Heart left ventricle (tissue), 16 donors: ENCODE results near the gene TAS2R16. TPM values are rescaled to one million over a fixed set of nuclear protein-coding genes. Genes with fewer than 3 reads are reported as not detected.

Experiments
- ATAC-seq, 4 donors: fragments of 200-7000 bp; cut with Tn5 transposase; one replicate each; pipeline ENCODE4 v1.9.1; 2020 to 2022; ENCODE audit warnings: moderate library complexity in 4 of 4, mild to moderate bottlenecking in 3 of 4, moderate number of reproducible peaks in 1 of 4
- DNase-seq, 5 donors: peaks; one replicate each; pipeline ENCODE4 v3.0.0-alpha.2; 2020
- H3K27ac ChIP-seq, 12 donors: fragments of 200-600 bp; sonication (generic) in 4 of 12; one replicate each; pipeline versions ENCODE4 v1.5.0 to v1.8.0; 2016 to 2022; ENCODE audit warnings: mild to moderate bottlenecking in 2 of 12
- H3K27me3 ChIP-seq, 9 donors: fragments of 200-600 bp; sonication (generic) in 2 of 9; one replicate each; pipeline versions ENCODE4 v1.5.1 to v1.8.0; 2016 to 2022; ENCODE audit warnings: mild to moderate bottlenecking in 3 of 9
- H3K36me3 ChIP-seq, 9 donors: fragments of 200-600 bp; sonication (generic) in 2 of 9; one replicate each; pipeline versions ENCODE4 v1.5.0 to v1.8.0; 2018 to 2022; ENCODE audit warnings: mild to moderate bottlenecking in 2 of 9
- H3K4me1 ChIP-seq, 12 donors: fragments of 200-600 bp; sonication (generic) in 4 of 12; one replicate each; pipeline versions ENCODE4 v1.5.0 to v1.8.0; 2016 to 2022; ENCODE audit warnings: mild to moderate bottlenecking in 3 of 12
- H3K4me3 ChIP-seq, 12 donors: fragments of 200-600 bp; sonication (generic) in 4 of 12; one replicate each; pipeline versions ENCODE4 v1.5.0 to v1.8.0; 2017 to 2022; ENCODE audit warnings: mild to moderate bottlenecking in 9 of 12, moderate library complexity in 4 of 12
- H3K9me3 ChIP-seq, 12 donors: fragments of 200-600 bp; sonication (generic) in 4 of 12; one replicate each; pipeline versions ENCODE4 v1.5.0 to v1.8.0; 2016 to 2022; ENCODE audit warnings: mild to moderate bottlenecking in 1 of 12
- CTCF ChIP-seq, 12 donors: fragments of 200-600 bp; sonication (generic) in 4 of 12; IDR thresholded peaks; one replicate each; pipeline versions ENCODE4 v1.5.0 to v1.8.0; 2018 to 2022; ENCODE audit warnings: antibody characterized with exemption in 12 of 12, mild to moderate bottlenecking in 5 of 12
- POLR2A ChIP-seq, 2 donors: fragments of 450-650 bp; IDR thresholded peaks; one replicate each; pipeline ENCODE4 v1.6.1; 2017; ENCODE audit warnings: antibody characterized with exemption in 2 of 2, mild to moderate bottlenecking in 2 of 2, moderate library complexity in 2 of 2
- WGBS, 4 donors: extraction: QIAGEN DNeasy Blood & Tissue Kit in 2 of 4; methylation state at CpG; one replicate each; pipeline versions ENCODE4 v1.1.5 to v1.1.7; 2013 to 2018; 5-methylcytosine and 5-hydroxymethylcytosine counted together
- intact Hi-C, 10 donors: fragments of 100-400 bp; cut with DNase I; formaldehyde crosslinking; loops; one replicate each; pipeline versions ENCODE4 v1.11.1 to v1.14.2; 2022
- polyA plus RNA-seq, 2 donors: library from polyadenylated mRNA; stranded (reverse); fragments of 200-250 nt; gene quantifications; one replicate each; pipeline ENCODE4 v1.2.3, GENCODE V29; 2013
- total RNA-seq, 9 donors: library from RNA; depleted of rRNA in 2 of 9; stranded (reverse); fragments of >200 nt in 2 of 9; fragmentation: NEBNext Ultra II Directional in 3 of 9; extraction: Animal tissue kit (Norgen Biotek cat#: 25700) in 3 of 9; gene quantifications; one replicate each; pipeline versions ENCODE4 v1.1.0 to v1.2.4, GENCODE V29; 2016 to 2023
- donor health status: ischemic (EF 13 %, LVEDD 7.1; RV severe dilation, severe dysfunction).
- donor health status: healthy with polysubstance abuse.
- donor health status: DM: no; HTN: yes; CAD: no.
- donor health status: DM: no; HTN: no; CAD: no.
- donor health status: ischemic (EF 25% LVEDD 6.9; RV normal size, moderate dysfunction).
- donor health status: ischemic (EF 25% LVEDD 5.7; RV mildly dilated, moderate dysfunction).
- donor health status: healthy.
- donor health status: DM: yes; HTN: yes; CAD: no.
- donor health status: ischemic (EF 35%, LVEDD 5.7; RV mildly dilated, moderate dysfunction).
- donor health status: nonischemic (EF 11% LVEDD 7.7; RV severe dilation, severe dysfunction).
- donor health status: DM: yes; HTN: yes; CAD: no.
- donor health status: PGD.
- donor health status: ischemic (EF 29% LVEDD 5.4; RV normal size, mild dysfunction).
- donor health status: nonischemic (EF 23%, LVEDD 6.1; RV moderate dilation, normal function).

TAS2R16 gene
- total and polyA plus RNA-seq, 11 donors, result not detected

GRCh38 chr7:122989041-122989440 is 6.5 kb downstream of the TAS2R16 start:
- no peak overlapping the region for H3K4me3 ChIP-seq
- H3K9me3 ChIP-seq, result no peaks in the 10 kb centered on the region
- ATAC-seq (no peak), DNase-seq (no peak)
- H3K27ac ChIP-seq, result no peak overlapping the region
- no peaks in the 10 kb centered on the region for H3K4me1 ChIP-seq
- no peaks in the 10 kb centered on the region for H3K36me3 ChIP-seq
- intact Hi-C loops, result no loop called here
- peaks cover 0 to 5% (median 0%) of the 10 kb centered on the region in 9 donors for H3K27me3 ChIP-seq
- TF ChIP-seq CTCF (IDR thresholded peaks at IDR 0.05) (no peak), POLR2A (IDR thresholded peaks at IDR 0.05) (no peak)
- 62 to 78% (median 69%) methylated on average over 6 of the region's 6 CpGs for WGBS, 4 donors

GRCh38 chr7:122988333-122988732 is 7.2 kb downstream of the TAS2R16 start:
- no peak for DNase-seq
- Histone ChIP-seq H3K27ac (no peak overlapping the region), H3K4me3 (no peak overlapping the region), H3K9me3 (no peaks in the 10 kb centered on the region), H3K4me1 (no peaks in the 10 kb centered on the region), H3K36me3 (no peaks in the 10 kb centered on the region), H3K27me3 (peaks cover 0 to 2% (median 0%) of the 10 kb centered on the region in 9 donors)
- no peak for ATAC-seq
- 47 to 77% (median 61%) methylated on average over 4 of the region's 4 CpGs for WGBS, 4 donors
- intact Hi-C loops, result no loop called here
- TF ChIP-seq POLR2A (IDR thresholded peaks at IDR 0.05) (no peak), CTCF (IDR thresholded peaks at IDR 0.05) (no peak)

GRCh38 chr7:122987463-122987862 is 8.0 kb downstream of the TAS2R16 start:
- DNase-seq, result no peak
- H3K4me1 ChIP-seq, result no peaks in the 10 kb centered on the region
- no peak for ATAC-seq
- H3K27me3 ChIP-seq, result no peaks in the 10 kb centered on the region
- TF ChIP-seq CTCF (IDR thresholded peaks at IDR 0.05) (no peak), POLR2A (IDR thresholded peaks at IDR 0.05) (no peak)
- no peak overlapping the region for H3K27ac ChIP-seq
- H3K9me3 ChIP-seq, result no peaks in the 10 kb centered on the region
- H3K36me3 ChIP-seq, result no peaks in the 10 kb centered on the region
- 75 to 92% (median 79%) methylated on average over 2 of the region's 2 CpGs for WGBS, 4 donors
- intact Hi-C loops, result no loop called here
- no peak overlapping the region for H3K4me3 ChIP-seq

GRCh38 chr7:122984021-122984420 is 11.5 kb downstream of the TAS2R16 start:
- intact Hi-C loops, result no loop called here
- Histone ChIP-seq H3K9me3 (no peaks in the 10 kb centered on the region), H3K4me3 (no peak overlapping the region), H3K4me1 (no peaks in the 10 kb centered on the region), H3K36me3 (no peaks in the 10 kb centered on the region), H3K27ac (no peak overlapping the region), H3K27me3 (no peaks in the 10 kb centered on the region)
- DNase-seq, result no peak
- TF ChIP-seq POLR2A (IDR thresholded peaks at IDR 0.05) (no peak), CTCF (IDR thresholded peaks at IDR 0.05) (no peak)
- WGBS, 4 donors, result 92 to 98% (median 93%) methylated on average over 2 of the region's 2 CpGs
- no peak for ATAC-seq
